ENCODE results near the gene AOC3. TPM values are rescaled to one million over a fixed set of nuclear protein-coding genes. Genes with fewer than 3 reads are reported as not detected.

AOC3 gene
- total and polyA plus RNA-seq, 2 of the 8 experiments (the other 6 are each of a cell fraction or from before 2014, with no cell fraction given) = 2.5 to 2.7 TPM

- TF ChIP-seq CTCF (IDR thresholded peaks at IDR 0.05; ENCODE audit: control extremely low read depth in 1 of 3, insufficient read depth in 1 of 3, low read depth in 1 of 3, low read length in 3 of 3) (no peak), HDAC2 (IDR thresholded peaks at IDR 0.05; ENCODE audit: borderline replicate concordance in 1 of 2, low read depth in 2 of 2, low read length in 2 of 2) (no peak), TCF12 (IDR thresholded peaks at IDR 0.05; ENCODE audit: low read depth, low read length) (no peak), KDM1A (IDR thresholded peaks at IDR 0.05; ENCODE audit: borderline replicate concordance, low read length) (no peak), GABPA (IDR thresholded peaks at IDR 0.05; ENCODE audit: borderline replicate concordance, insufficient read depth, low read length) (no peak), RXRA (IDR thresholded peaks at IDR 0.05; ENCODE audit: insufficient read depth, low read depth, low read length) (no peak), POLR2AphosphoS5 (IDR thresholded peaks at IDR 0.05; ENCODE audit: low read depth, low read length) (no peak)
These were observed 31.2 kb downstream of the AOC3 start (continued) for GRCh38 chr17:42882166-42882565.

Data from H1 (cell line).